ENCODE results near the gene EFL1. TPM values are rescaled to one million over a fixed set of nuclear protein-coding genes. Genes with fewer than 3 reads are reported as not detected.
A peak's percentile ranks its signal among the peaks of the same experiment; 100 is the strongest.

Gene EFL1
- total and polyA plus RNA-seq, 2 of the 8 experiments (the other 6 are each of a cell fraction or from before 2014, with no cell fraction given), result 10.8 to 31.5 TPM

DNA sequence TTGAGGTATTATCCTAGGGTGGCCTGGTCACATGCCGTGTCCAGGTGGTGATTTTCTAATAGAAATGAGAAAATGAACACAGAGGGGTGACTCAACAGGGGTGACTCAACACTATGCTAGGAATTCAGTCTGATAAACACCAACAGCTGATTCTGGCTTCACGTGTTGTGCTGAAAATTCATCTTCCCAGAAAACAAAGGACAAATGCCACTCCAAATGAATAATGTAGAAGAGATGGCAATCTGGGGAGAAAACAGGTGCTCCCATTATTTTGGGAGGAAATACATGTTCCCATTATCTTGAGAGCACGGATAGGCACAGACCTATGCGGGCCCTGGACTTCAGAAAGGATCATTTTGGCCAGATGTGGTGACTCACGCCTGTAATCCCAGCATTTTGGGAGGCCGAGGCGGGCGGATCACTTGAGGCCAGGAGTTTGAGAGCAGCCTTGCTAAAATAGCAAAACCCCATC, 115.5 kb downstream of the EFL1 start:
- Histone ChIP-seq H3K27ac (ENCODE audit: low read depth, low read length) (no peak overlapping the region), H3K4me2 (ENCODE audit: insufficient read depth in 1 of 2, low read depth in 2 of 2, low read length in 2 of 2) (no peak overlapping the region)
- TF ChIP-seq SUZ12 (IDR thresholded peaks at IDR 0.05; ENCODE audit: low read length) (no peak), TCF12 (IDR thresholded peaks at IDR 0.05; ENCODE audit: low read depth, low read length) (no peak), CBX5 (IDR thresholded peaks at IDR 0.05; ENCODE audit: low read depth, low read length) (no peak), JUND (IDR thresholded peaks at IDR 0.05; ENCODE audit: low read length) (peak; percentile 17; the same call in 1 of the 2 replicates), CEBPB (IDR thresholded peaks at IDR 0.05; ENCODE audit: low read depth, low read length) (no peak), TBP (IDR thresholded peaks at IDR 0.05; ENCODE audit: low read depth, low read length) (no peak), YY1 (IDR thresholded peaks at IDR 0.05; ENCODE audit: low read depth, low read length) (no peak), TEAD4 (IDR thresholded peaks at IDR 0.05; ENCODE audit: low read depth, low read length) (no peak), EZH2 (IDR thresholded peaks at IDR 0.05; ENCODE audit: low read depth, low read length, severe bottlenecking) (no peak), MAFK (IDR thresholded peaks at IDR 0.05; ENCODE audit: low read depth, low read length) (0 out of 2 replicates have a peak, but pooled peaks have one; percentile 13), JUN (IDR thresholded peaks at IDR 0.05; ENCODE audit: low read depth, low read length) (no peak), POU5F1 (IDR thresholded peaks at IDR 0.05; ENCODE audit: low read depth, low read length) (no peak), CHD1 (IDR thresholded peaks at IDR 0.05; ENCODE audit: low read depth, low read length) (no peak)
- TF ChIP-seq, protein P1, sequence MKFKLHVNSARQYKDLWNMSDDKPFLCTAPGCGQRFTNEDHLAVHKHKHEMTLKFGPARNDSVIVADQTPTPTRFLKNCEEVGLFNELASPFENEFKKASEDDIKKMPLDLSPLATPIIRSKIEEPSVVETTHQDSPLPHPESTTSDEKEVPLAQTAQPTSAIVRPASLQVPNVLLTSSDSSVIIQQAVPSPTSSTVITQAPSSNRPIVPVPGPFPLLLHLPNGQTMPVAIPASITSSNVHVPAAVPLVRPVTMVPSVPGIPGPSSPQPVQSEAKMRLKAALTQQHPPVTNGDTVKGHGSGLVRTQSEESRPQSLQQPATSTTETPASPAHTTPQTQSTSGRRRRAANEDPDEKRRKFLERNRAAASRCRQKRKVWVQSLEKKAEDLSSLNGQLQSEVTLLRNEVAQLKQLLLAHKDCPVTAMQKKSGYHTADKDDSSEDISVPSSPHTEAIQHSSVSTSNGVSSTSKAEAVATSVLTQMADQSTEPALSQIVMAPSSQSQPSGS (IDR thresholded peaks at IDR 0.05; ENCODE audit: low read length), result no peak

More for the DNA sequence above, 115.5 kb downstream of the EFL1 start:
- ChIA-PET CTCF (ENCODE audit: partially characterized antibody) (interaction anchor here (0.7 kb wide), 1 partner anchor 9 kb away, joined by 4 read pairs; no protein-coding TSS in a partner anchor), POLR2A (ENCODE audit: partially characterized antibody) (no interaction called here)
- no peak overlapping the region for H3K56ac ChIP-seq (replicated peaks; ENCODE audit: insufficient read length, low read depth, low read length)
- H2BK5ac ChIP-seq (ENCODE audit: low read depth, low read length), result no peak overlapping the region
- H2AK5ac ChIP-seq (ENCODE audit: low read depth, low read length), result no peak overlapping the region
- 90% methylated on average over 8 of the region's 8 CpGs; no CpG with 5 or more reads in 1 of the 2 experiments for WGBS, 2 experiments (ENCODE audit: extremely low coverage in 1 of 2, insufficient coverage in 1 of 2, insufficient read length in 1 of 2, insufficient replicate concordance in 2 of 2, low coverage in 1 of 2, low lambda C conversion rate in 2 of 2, missing lambda C conversion rate in 1 of 2)
- no peak overlapping the region for H2BK120ac ChIP-seq (replicated peaks; ENCODE audit: low read depth, low read length)
- H4K91ac ChIP-seq (replicated peaks; ENCODE audit: insufficient read length, low read length), result no peak overlapping the region
- no peak overlapping the region for H4K5ac ChIP-seq (ENCODE audit: insufficient read length, low read depth, low read length)
- no peaks in the 10 kb centered on the region for H3K79me1 ChIP-seq (ENCODE audit: low read depth, low read length)
- H2AFZ ChIP-seq (ENCODE audit: low read length), result no peak overlapping the region
- H2BK20ac ChIP-seq (ENCODE audit: low read length), result no peak overlapping the region
- peaks cover 0 to 11% (median 4%) of the 10 kb centered on the region in 4 experiments; a peak in 5 of 8 replicates for H3K36me3 ChIP-seq (ENCODE audit: control insufficient read depth in 2 of 4, insufficient read depth in 4 of 4, low read length in 3 of 4)
- H3K9me3 ChIP-seq (ENCODE audit: insufficient read depth in 2 of 2, low read depth in 1 of 2, low read length in 1 of 2), result no peaks in the 10 kb centered on the region
- H3K14ac ChIP-seq (ENCODE audit: insufficient read length), result no peak overlapping the region
- H3K4ac ChIP-seq (replicated peaks; ENCODE audit: insufficient read length, low read depth, low read length), result no peak overlapping the region
- no peak overlapping the region for H3K23ac ChIP-seq (ENCODE audit: insufficient read length)
- no peaks in the 10 kb centered on the region for H4K20me1 ChIP-seq (replicated peaks in 1 of 2; ENCODE audit: control insufficient read depth in 1 of 2, insufficient read depth in 2 of 2, low read length in 2 of 2)
- no peak overlapping the region for H3K9ac ChIP-seq (replicated peaks in 1 of 4; ENCODE audit: extremely low read depth in 1 of 4, low read depth in 3 of 4, low read length in 3 of 4)
- H3K27me3 ChIP-seq (replicated peaks in 1 of 4; ENCODE audit: control insufficient read depth in 3 of 4, extremely low read depth in 1 of 4, insufficient read depth in 3 of 4, low read length in 3 of 4), result no peaks in the 10 kb centered on the region
- no peak for DNase-seq (ENCODE audit: low read depth in 1 of 2, low spot score in 2 of 2)
- H3K4me1 ChIP-seq (replicated peaks in 1 of 4; ENCODE audit: control insufficient read depth in 3 of 4, insufficient read depth in 4 of 4, low read length in 3 of 4), result no peaks in the 10 kb centered on the region
- H4K8ac ChIP-seq (ENCODE audit: extremely low read depth, insufficient read depth, low read length), result no peak overlapping the region
- no peaks in the 10 kb centered on the region for H3K23me2 ChIP-seq (ENCODE audit: low read depth, low read length)
- no peaks in the 10 kb centered on the region for H3K79me2 ChIP-seq (ENCODE audit: control insufficient read depth in 1 of 2, insufficient read depth in 2 of 2, low read length in 2 of 2)
- H2BK15ac ChIP-seq (ENCODE audit: low read length), result no peak overlapping the region
- FAIRE-seq, result no peak
- H2BK12ac ChIP-seq (ENCODE audit: low read depth, low read length), result no peak overlapping the region
- no peak overlapping the region for H3K4me3 ChIP-seq (ENCODE audit: extremely low read depth in 1 of 4, insufficient read depth in 2 of 4, low read depth in 3 of 4, low read length in 4 of 4)
- no peak overlapping the region for H3K18ac ChIP-seq (ENCODE audit: extremely low read depth, low read length)
